K562 (cell line): Measurements from ENCODE around the gene RPL28. TPM values are rescaled to one million over a fixed set of nuclear protein-coding genes. Genes with fewer than 3 reads are reported as not detected.
A peak's percentile ranks its signal among the peaks of the same experiment; 100 is the strongest.

Source experiments
- DACH1 ChIP-seq: fragments of 450-650 bp; IDR thresholded peaks from 2 replicates; pipeline ENCODE4 v1.6.1; 2018; ENCODE audit not compliant: partially characterized antibody
- ZNF318 ChIP-seq, 2 experiments: fragments of 450-650 bp; IDR thresholded peaks; 2 replicates each; pipeline ENCODE4 v1.6.1; 2016; ENCODE audit warnings: mild to moderate bottlenecking in 2 of 2, borderline replicate concordance in 1 of 2, low read depth in 1 of 2, moderate library complexity in 1 of 2
- polyA plus RNA-seq, 8 experiments: library from polyadenylated mRNA; depleted of rRNA in 4 of 8; stranded (reverse) in 5 of 8; unstranded in 3 of 8; fragments of >200 nt; fragmentation: Nextera tagmentation in 2 of 8; fragmentation: Illumina TruSeq in 1 of 8; extraction: Ambion mirVana in 2 of 8; extraction: Trizol in 1 of 8; gene quantifications; 2 replicates each; pipeline versions ENCODE4 v1.2.1 to v1.2.3, GENCODE V29; 2011 to 2014; ENCODE audit warnings: inconsistent platforms in 1 of 8, missing spikeins in 1 of 8
- total RNA-seq, 7 experiments: library from RNA; depleted of rRNA in 6 of 7; stranded (reverse); fragments of >200 nt in 6 of 7; fragmentation: Illumina TruSeq in 2 of 7; extraction: Trizol in 2 of 7; gene quantifications; 2 replicates each; pipeline versions ENCODE4 v1.2.1 to v1.2.3, GENCODE V29; 2011 to 2021; ENCODE audit warnings: low replicate concordance in 1 of 7
- TF ChIP-seq, protein P1 (sequence below): fragments of 450-650 bp; formaldehyde crosslinking; IDR thresholded peaks from 2 replicates; pipeline ENCODE4 v1.4.0; 2020; ENCODE audit warnings: mild to moderate bottlenecking, mixed read lengths

Gene RPL28
- total and polyA plus RNA-seq, 9 of the 15 experiments (the other 6 are each of a cell fraction or from before 2014, with no cell fraction given) = 124 to 3,106 (median 622) TPM

- no peak for TF ChIP-seq ZNF318 (IDR thresholded peaks at IDR 0.05; ENCODE audit: borderline replicate concordance in 1 of 2, low read depth in 1 of 2)
- TF ChIP-seq, protein P1, sequence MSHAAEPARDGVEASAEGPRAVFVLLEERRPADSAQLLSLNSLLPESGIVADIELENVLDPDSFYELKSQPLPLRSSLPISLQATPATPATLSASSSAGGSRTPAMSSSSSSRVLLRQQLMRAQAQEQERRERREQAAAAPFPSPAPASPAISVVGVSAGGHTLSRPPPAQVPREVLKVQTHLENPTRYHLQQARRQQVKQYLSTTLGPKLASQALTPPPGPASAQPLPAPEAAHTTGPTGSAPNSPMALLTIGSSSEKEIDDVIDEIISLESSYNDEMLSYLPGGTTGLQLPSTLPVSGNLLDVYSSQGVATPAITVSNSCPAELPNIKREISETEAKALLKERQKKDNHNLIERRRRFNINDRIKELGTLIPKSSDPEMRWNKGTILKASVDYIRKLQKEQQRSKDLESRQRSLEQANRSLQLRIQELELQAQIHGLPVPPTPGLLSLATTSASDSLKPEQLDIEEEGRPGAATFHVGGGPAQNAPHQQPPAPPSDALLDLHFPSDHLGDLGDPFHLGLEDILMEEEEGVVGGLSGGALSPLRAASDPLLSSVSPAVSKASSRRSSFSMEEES (CRISPR knock-in tag) = peak; percentile 67
- TF ChIP-seq DACH1 = no peak
Observed at GRCh38 chr19:55406091-55406825, 20.5 kb downstream of the RPL28 start (continued).
